Endothelial cell of umbilical vein (primary cell): Measurements from ENCODE around the gene PKHD1. TPM values are rescaled to one million over a fixed set of nuclear protein-coding genes. Genes with fewer than 3 reads are reported as not detected.

ENCODE experiments used
- BruUV-seq: library from RNA; stranded (reverse); fragments of 400-500 nt; replicated peaks from 2 replicates; lab custom pipeline; 2021; lab: Mats Ljungman, UMichigan
- CTCF ChIA-PET: fragments of 300-600, 350-600 bp; sonication (Branson Sonifier 250); formaldehyde crosslinking; loops from one replicate; lab custom pipeline; 2021; ENCODE audit warnings: antibody characterized with exemption, inconsistent platforms; lab: Charles Lee
- POLR2A ChIA-PET: fragments of 300-600, 350-600 bp; sonication (Branson Sonifier 250); formaldehyde crosslinking; loops from one replicate; lab custom pipeline; 2021; ENCODE audit warnings: antibody characterized with exemption, inconsistent platforms; lab: Charles Lee
- DNase-seq: peaks from one replicate; pipeline ENCODE4 v3.0.0-alpha.2; 2011; ENCODE audit warnings: low read depth, low spot score
- FAIRE-seq: peaks from 2 replicates; lab custom pipeline; 2011; peaks lifted over from hg19 to GRCh38; lab: Jason Lieb, UNC
- H2AFZ ChIP-seq: 2 replicates; pipeline ENCODE4 v1.6.0; 2012; ENCODE audit warnings: low read depth, low read length, control low read depth, inconsistent platforms
- H3K27ac ChIP-seq: 2 replicates; pipeline ENCODE4 v1.5.1; 2011; ENCODE audit warnings: low read depth, mild to moderate bottlenecking, control low read depth, low read length, moderate library complexity; ENCODE audit not compliant: insufficient read depth
- H3K27me3 ChIP-seq, 2 experiments: 2 replicates each; pipeline versions ENCODE4 v1.6.0 to v1.6.1; 2011; ENCODE audit warnings: low read length in 2 of 2, mixed read lengths in 1 of 2; ENCODE audit not compliant: control insufficient read depth in 2 of 2, insufficient read depth in 2 of 2
- H3K36me3 ChIP-seq, 2 experiments: 2 replicates in 1 of 2; 3 replicates in 1 of 2; pipeline ENCODE4 v1.5.1; 2011; ENCODE audit warnings: low read length in 2 of 2, mild to moderate bottlenecking in 1 of 2, moderate library complexity in 1 of 2; ENCODE audit not compliant: control insufficient read depth in 2 of 2, insufficient read depth in 2 of 2; ENCODE audit errors: extremely low read depth in 1 of 2
- H3K4me1 ChIP-seq: 3 replicates; pipeline ENCODE4 v1.5.1; 2011; ENCODE audit warnings: mild to moderate bottlenecking, low read length; ENCODE audit not compliant: control insufficient read depth, insufficient read depth; ENCODE audit errors: extremely low read depth
- H3K4me2 ChIP-seq: 2 replicates; pipeline ENCODE4 v1.6.1; 2011; ENCODE audit warnings: low read length, control low read depth, mixed read lengths; ENCODE audit not compliant: insufficient read depth
- H3K4me3 ChIP-seq, 3 experiments: fragments of 200-600 bp in 1 of 3; sonication (generic), shearing (Covaris generic) in 1 of 3; replicated peaks in 1 of 3; 2 replicates each; pipeline ENCODE4 v1.5.1; 2011 to 2016; ENCODE audit warnings: control low read depth in 3 of 3, low read length in 3 of 3, mild to moderate bottlenecking in 2 of 3, inconsistent platforms in 1 of 3, low read depth in 1 of 3, moderate library complexity in 1 of 3; ENCODE audit not compliant: insufficient read depth in 1 of 3
- H3K79me2 ChIP-seq: 2 replicates; pipeline ENCODE4 v1.6.0; 2012; ENCODE audit warnings: low read length, inconsistent platforms; ENCODE audit not compliant: control insufficient read depth, insufficient read depth
- H3K9ac ChIP-seq: replicated peaks from 2 replicates; pipeline ENCODE3; 2011; ENCODE audit warnings: low read length, control low read depth; ENCODE audit not compliant: insufficient read depth; ENCODE audit errors: extremely low read depth
- H3K9me1 ChIP-seq: replicated peaks from 3 replicates; pipeline ENCODE4 v1.6.0; 2011; ENCODE audit warnings: mild to moderate bottlenecking, low read length; ENCODE audit not compliant: control insufficient read depth, insufficient read depth; ENCODE audit errors: extremely low read depth
- H3K9me3 ChIP-seq: replicated peaks from 2 replicates; pipeline ENCODE4 v1.5.1; 2012; ENCODE audit warnings: low read length, inconsistent platforms; ENCODE audit not compliant: control insufficient read depth, insufficient read depth
- H4K20me1 ChIP-seq: replicated peaks from 2 replicates; pipeline ENCODE3; 2011; ENCODE audit warnings: mild to moderate bottlenecking, low read length; ENCODE audit not compliant: control insufficient read depth, insufficient read depth; ENCODE audit errors: extremely low read depth
- CTCF ChIP-seq, 2 donors: IDR thresholded peaks; 1 replicate in 1 of 2; 2 replicates in 1 of 2; pipeline ENCODE4 v1.5.1; 2011; ENCODE audit warnings: low read length in 2 of 2, mild to moderate bottlenecking in 2 of 2, moderate library complexity in 2 of 2, control low read depth in 1 of 2, inconsistent platforms in 1 of 2, low read depth in 1 of 2; ENCODE audit not compliant: insufficient read depth in 1 of 2; ENCODE audit errors: extremely low read depth in 1 of 2
- EZH2 ChIP-seq: IDR thresholded peaks from 2 replicates; pipeline ENCODE4 v1.6.1; 2012; ENCODE audit warnings: borderline replicate concordance, low read depth, mild to moderate bottlenecking, moderate library complexity, low read length, inconsistent platforms; ENCODE audit not compliant: severe bottlenecking
- FOS ChIP-seq: IDR thresholded peaks from 2 replicates; pipeline ENCODE4 v1.6.1; 2011; ENCODE audit warnings: mild to moderate bottlenecking, low read length, moderate library complexity, borderline replicate concordance; ENCODE audit not compliant: insufficient read depth
- GATA2 ChIP-seq: IDR thresholded peaks from 2 replicates; pipeline ENCODE4 v1.7.0; 2011; ENCODE audit warnings: low read depth, mild to moderate bottlenecking, moderate library complexity, mixed read lengths, low read length; ENCODE audit not compliant: insufficient read length, insufficient read depth
- JUN ChIP-seq: IDR thresholded peaks from 2 replicates; pipeline ENCODE4 v1.6.1; 2011; ENCODE audit warnings: borderline replicate concordance, low read depth; ENCODE audit not compliant: insufficient read length, insufficient read depth
- MAX ChIP-seq: IDR thresholded peaks from 2 replicates; pipeline ENCODE4 v1.6.1; 2011; ENCODE audit not compliant: insufficient read depth, insufficient read length
- MYC ChIP-seq: IDR thresholded peaks from one replicate; pipeline ENCODE4 v1.6.1; 2011; ENCODE audit warnings: mild to moderate bottlenecking, low read depth, low read length
- POLR2A ChIP-seq: IDR thresholded peaks from 2 replicates; pipeline ENCODE4 v1.6.1; 2012; ENCODE audit warnings: low read depth, mild to moderate bottlenecking, control low read depth, low read length
- POLR2AphosphoS5 ChIP-seq: IDR thresholded peaks from 2 replicates; pipeline ENCODE4 v1.6.1; 2012; ENCODE audit warnings: low read depth, mild to moderate bottlenecking, control low read depth, low read length, moderate library complexity; ENCODE audit not compliant: insufficient read depth
- dilution Hi-C: fragments of 300-500 bp; cut with MboI; formaldehyde crosslinking; loops from one replicate; pipeline ENCODE4 v1.15.0; 2019; ENCODE audit warnings: low sequenced_read_pairs; ENCODE audit not compliant: extremely low pct_ligation_motif_present
- intact Hi-C: fragments of 100-400 bp; cut with micrococcal nuclease; formaldehyde crosslinking; loops from one replicate; pipeline ENCODE4 v1.10.0; 2022
- polyA plus RNA-seq, 4 experiments: library from polyadenylated mRNA; depleted of rRNA in 3 of 4; stranded (reverse) in 3 of 4; unstranded in 1 of 4; fragments of >200 nt; gene quantifications; 2 replicates each; pipeline versions ENCODE4 v1.2.1 to v1.2.3, GENCODE V29; 2011 to 2012; ENCODE audit warnings: missing spikeins in 1 of 4
- total RNA-seq: library from RNA; stranded (reverse); gene quantifications from 2 replicates; pipeline ENCODE4 v1.2.3, GENCODE V29; 2021

Gene PKHD1
- total and polyA plus RNA-seq, 2 donors (not counting 3 experiments of a cell fraction or from before 2014, with no cell fraction given) = not detected

GRCh38 chr6:51655517-51655916, 431.9 kb downstream of the PKHD1 start:
- H4K20me1 ChIP-seq = no peaks in the 10 kb centered on the region
- no TSS peak for BruUV-seq
- H3K4me2 ChIP-seq = no peak overlapping the region
- no peak overlapping the region for H3K9ac ChIP-seq
- no peak overlapping the region for H2AFZ ChIP-seq
- H3K9me3 ChIP-seq = no peaks in the 10 kb centered on the region
- ChIA-PET POLR2A (no interaction called here), CTCF (no interaction called here)
- H3K27ac ChIP-seq = no peak overlapping the region
- FAIRE-seq (no peak), DNase-seq (no peak)
- H3K27me3 ChIP-seq = no peaks in the 10 kb centered on the region
- no peaks in the 10 kb centered on the region for H3K79me2 ChIP-seq
- intact Hi-C loops (no loop called here), dilution Hi-C loops (no loop called here)
- no peaks in the 10 kb centered on the region for H3K36me3 ChIP-seq
- H3K9me1 ChIP-seq = no peaks in the 10 kb centered on the region
- H3K4me1 ChIP-seq = no peaks in the 10 kb centered on the region
- no peak overlapping the region for H3K4me3 ChIP-seq
- no peak for TF ChIP-seq GATA2
- TF ChIP-seq CTCF (IDR thresholded peaks at IDR 0.05; ENCODE audit: extremely low read depth in 1 of 2, insufficient read depth in 1 of 2, low read depth in 1 of 2, low read length in 2 of 2) = no peak
- TF ChIP-seq FOS = no peak
- no peak for TF ChIP-seq JUN
- no peak for TF ChIP-seq POLR2A
- no peak for TF ChIP-seq MAX

GRCh38 chr6:51654647-51655046, 432.8 kb downstream of the PKHD1 start:
- no peaks in the 10 kb centered on the region for H3K36me3 ChIP-seq
- no peak overlapping the region for H3K27ac ChIP-seq
- no peak overlapping the region for H2AFZ ChIP-seq
- H4K20me1 ChIP-seq = no peaks in the 10 kb centered on the region
- TF ChIP-seq POLR2A (no peak), MAX (no peak), POLR2AphosphoS5 (no peak), GATA2 (no peak), EZH2 (no peak), FOS (no peak), JUN (no peak), MYC (no peak), CTCF (IDR thresholded peaks at IDR 0.05; ENCODE audit: extremely low read depth in 1 of 2, insufficient read depth in 1 of 2, low read depth in 1 of 2, low read length in 2 of 2) (no peak)
- H3K9me1 ChIP-seq = no peaks in the 10 kb centered on the region
- no peaks in the 10 kb centered on the region for H3K79me2 ChIP-seq
- no peak overlapping the region for H3K4me2 ChIP-seq
- dilution Hi-C loops (no loop called here), intact Hi-C loops (no loop called here)
- DNase-seq = no peak
- H3K9ac ChIP-seq = no peak overlapping the region
- no peak for FAIRE-seq
- H3K9me3 ChIP-seq = no peaks in the 10 kb centered on the region
- no peak overlapping the region for H3K4me3 ChIP-seq
- H3K27me3 ChIP-seq = no peaks in the 10 kb centered on the region
- BruUV-seq = no TSS peak
- no peaks in the 10 kb centered on the region for H3K4me1 ChIP-seq
- ChIA-PET CTCF (no interaction called here), POLR2A (no interaction called here)
